ENCODE data around the gene NDUFA11. TPM values are rescaled to one million over a fixed set of nuclear protein-coding genes. Genes with fewer than 3 reads are reported as not detected.

The NDUFA11 gene
- total RNA-seq, 4 donors from 2014 or later, result 147 to 197 (median 162) TPM

GRCh38 chr19:5867201-5868136 is 36.1 kb downstream of the NDUFA11 start:
- TF ChIP-seq, protein P1, sequence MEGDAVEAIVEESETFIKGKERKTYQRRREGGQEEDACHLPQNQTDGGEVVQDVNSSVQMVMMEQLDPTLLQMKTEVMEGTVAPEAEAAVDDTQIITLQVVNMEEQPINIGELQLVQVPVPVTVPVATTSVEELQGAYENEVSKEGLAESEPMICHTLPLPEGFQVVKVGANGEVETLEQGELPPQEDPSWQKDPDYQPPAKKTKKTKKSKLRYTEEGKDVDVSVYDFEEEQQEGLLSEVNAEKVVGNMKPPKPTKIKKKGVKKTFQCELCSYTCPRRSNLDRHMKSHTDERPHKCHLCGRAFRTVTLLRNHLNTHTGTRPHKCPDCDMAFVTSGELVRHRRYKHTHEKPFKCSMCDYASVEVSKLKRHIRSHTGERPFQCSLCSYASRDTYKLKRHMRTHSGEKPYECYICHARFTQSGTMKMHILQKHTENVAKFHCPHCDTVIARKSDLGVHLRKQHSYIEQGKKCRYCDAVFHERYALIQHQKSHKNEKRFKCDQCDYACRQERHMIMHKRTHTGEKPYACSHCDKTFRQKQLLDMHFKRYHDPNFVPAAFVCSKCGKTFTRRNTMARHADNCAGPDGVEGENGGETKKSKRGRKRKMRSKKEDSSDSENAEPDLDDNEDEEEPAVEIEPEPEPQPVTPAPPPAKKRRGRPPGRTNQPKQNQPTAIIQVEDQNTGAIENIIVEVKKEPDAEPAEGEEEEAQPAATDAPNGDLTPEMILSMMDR (IDR thresholded peaks at IDR 0.05; ENCODE audit: low read depth), result no peak

GRCh38 chr19:5865772-5866171 is 37.8 kb downstream of the NDUFA11 start:
- TF ChIP-seq, protein P1 (IDR thresholded peaks at IDR 0.05; ENCODE audit: low read depth), result no peak

DNA sequence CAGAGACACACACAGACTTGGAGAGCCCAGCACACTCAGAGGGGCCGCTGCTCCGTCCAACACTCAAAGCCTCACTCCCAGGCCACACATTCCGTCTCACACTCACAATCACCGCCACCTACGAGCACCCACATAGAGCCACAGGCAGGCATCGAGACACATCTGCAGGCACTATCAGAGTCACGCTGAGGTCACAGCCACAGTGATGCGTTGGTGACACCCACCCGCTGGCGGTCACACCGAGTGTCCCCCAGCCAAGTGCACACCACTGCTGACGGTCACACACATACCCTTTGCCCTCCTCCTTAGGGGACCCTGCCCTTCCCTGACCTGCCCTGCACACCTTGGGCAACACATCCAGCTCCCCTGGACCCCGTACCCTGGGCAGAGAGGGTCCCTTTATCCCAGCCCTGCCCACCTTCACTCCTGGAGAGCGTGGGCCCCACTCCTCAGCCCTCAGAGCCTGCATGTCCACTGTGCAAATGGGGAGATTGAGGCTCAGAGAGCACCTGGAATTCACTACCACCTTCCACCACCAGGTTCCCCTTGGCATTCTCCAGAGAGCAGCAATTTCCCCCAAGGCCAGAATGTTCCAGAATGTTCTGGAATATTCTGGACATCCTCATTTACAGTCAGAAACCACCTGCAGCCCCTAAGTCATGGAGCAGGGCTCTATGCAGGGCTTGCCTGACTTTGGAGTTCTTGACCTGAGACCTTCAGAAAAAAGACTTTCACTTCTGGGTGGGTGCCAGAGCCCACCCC is 38.7 kb downstream of the NDUFA11 start:
- TF ChIP-seq, protein P1 (IDR thresholded peaks at IDR 0.05; ENCODE audit: low read depth), result no peak

GRCh38 chr19:5864013-5864720 is 39.4 kb downstream of the NDUFA11 start:
- TF ChIP-seq, protein P1 (IDR thresholded peaks at IDR 0.05; ENCODE audit: low read depth), result no peak

GRCh38 chr19:5863030-5863665 is 40.4 kb downstream of the NDUFA11 start:
- TF ChIP-seq, protein P1 (IDR thresholded peaks at IDR 0.05; ENCODE audit: low read depth), result no peak

DNA sequence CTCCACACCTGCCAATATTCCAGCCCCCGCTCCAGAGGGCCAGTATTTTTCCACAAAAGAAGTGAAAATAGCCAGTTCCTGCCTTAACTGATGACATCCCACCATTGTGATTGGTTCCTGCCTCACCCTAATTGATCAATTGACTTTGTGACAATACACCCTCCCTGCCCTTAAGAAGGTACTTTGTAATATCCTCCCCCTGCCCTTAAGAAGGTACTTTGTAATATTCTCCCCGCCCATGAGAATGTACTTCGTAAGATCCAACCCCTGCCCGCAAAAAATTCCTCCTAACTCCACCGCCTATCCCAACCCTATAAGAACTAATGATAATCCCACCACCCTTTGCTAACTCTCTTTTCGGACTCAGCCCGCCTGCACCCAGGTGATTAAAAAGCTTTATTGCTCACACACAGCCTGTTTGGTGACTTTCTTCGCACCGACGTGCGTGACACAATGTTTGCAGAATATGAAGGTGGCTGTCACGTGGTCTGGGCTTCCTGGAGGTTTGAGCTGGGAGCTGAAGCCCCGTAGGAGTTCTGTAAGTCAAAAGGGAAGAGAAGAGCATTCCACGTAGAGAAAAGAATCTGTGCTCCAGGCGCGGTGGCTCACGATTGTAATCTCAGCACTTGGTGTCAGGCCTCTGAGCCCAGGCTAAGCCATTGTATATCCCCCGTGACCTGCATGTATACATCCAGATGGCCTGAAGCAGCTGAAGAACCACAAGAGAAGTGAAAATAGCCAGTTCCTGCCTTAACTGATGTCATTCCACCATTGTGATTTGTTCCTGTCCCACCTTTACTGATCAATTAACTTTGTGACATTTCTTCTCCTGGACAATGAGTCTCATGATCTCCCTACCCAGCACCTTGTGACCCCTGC is 46.1 kb downstream of the NDUFA11 start:
- TF ChIP-seq, protein P1 (IDR thresholded peaks at IDR 0.05; ENCODE audit: low read depth), result no peak

Data from subcutaneous adipose tissue (tissue), 4 donors.